Adipocyte (in vitro differentiated cells): Measurements from ENCODE around the gene PDE4B.
"Not testable (repeated sequence)": the region's sequence is repeated elsewhere in the genome, so short reads cannot be mapped to it uniquely, and the experiment has no call there.

Experiments used
- DNase-seq: peaks from one replicate; pipeline ENCODE4 v3.0.0-alpha.2; 2015; ENCODE audit warnings: low read depth
- H3K27me3 ChIP-seq: replicated peaks from 2 replicates; pipeline ENCODE4 v1.7.0; 2013; ENCODE audit warnings: mild to moderate bottlenecking, low read length, moderate library complexity; ENCODE audit not compliant: control insufficient read depth, insufficient read depth
- H3K36me3 ChIP-seq: 2 replicates; pipeline ENCODE4 v1.7.0; 2013; ENCODE audit warnings: low read length, mild to moderate bottlenecking, moderate library complexity; ENCODE audit not compliant: control insufficient read depth, insufficient read depth, severe bottlenecking
- H3K4me1 ChIP-seq: 2 replicates; pipeline ENCODE4 v1.7.0; 2013; ENCODE audit warnings: mild to moderate bottlenecking, low read length, moderate library complexity; ENCODE audit not compliant: control insufficient read depth, insufficient read depth
- H3K4me3 ChIP-seq: 2 replicates; pipeline ENCODE4 v1.7.0; 2013; ENCODE audit warnings: mild to moderate bottlenecking, low read length, moderate library complexity
- H3K9ac ChIP-seq: 2 replicates; pipeline ENCODE4 v1.7.0; 2013; ENCODE audit warnings: mild to moderate bottlenecking, low read length, moderate library complexity
- H3K9me3 ChIP-seq: 2 replicates; pipeline ENCODE4 v1.7.0; 2013; ENCODE audit warnings: mild to moderate bottlenecking, low read length, moderate library complexity; ENCODE audit not compliant: control insufficient read depth

PDE4B gene

GRCh38 chr1:66322462-66322861 is 529.8 kb downstream of the PDE4B start:
- not testable (repeated sequence) for H3K4me1 ChIP-seq, H3K9me3 ChIP-seq, DNase-seq, H3K36me3 ChIP-seq, H3K9ac ChIP-seq, H3K4me3 ChIP-seq, H3K27me3 ChIP-seq

- H3K4me3 ChIP-seq, result no peak overlapping the region
- H3K27me3 ChIP-seq, result no peaks in the 10 kb centered on the region
- H3K36me3 ChIP-seq, result no peaks in the 10 kb centered on the region
- DNase-seq, result peak; percentile 43
- H3K4me1 ChIP-seq, result peaks cover 3% of the 10 kb centered on the region
- no peaks in the 10 kb centered on the region for H3K9me3 ChIP-seq
- no peak overlapping the region for H3K9ac ChIP-seq
Measured at GRCh38 chr1:66323958-66324625, 531.4 kb downstream of the PDE4B start.

DNA sequence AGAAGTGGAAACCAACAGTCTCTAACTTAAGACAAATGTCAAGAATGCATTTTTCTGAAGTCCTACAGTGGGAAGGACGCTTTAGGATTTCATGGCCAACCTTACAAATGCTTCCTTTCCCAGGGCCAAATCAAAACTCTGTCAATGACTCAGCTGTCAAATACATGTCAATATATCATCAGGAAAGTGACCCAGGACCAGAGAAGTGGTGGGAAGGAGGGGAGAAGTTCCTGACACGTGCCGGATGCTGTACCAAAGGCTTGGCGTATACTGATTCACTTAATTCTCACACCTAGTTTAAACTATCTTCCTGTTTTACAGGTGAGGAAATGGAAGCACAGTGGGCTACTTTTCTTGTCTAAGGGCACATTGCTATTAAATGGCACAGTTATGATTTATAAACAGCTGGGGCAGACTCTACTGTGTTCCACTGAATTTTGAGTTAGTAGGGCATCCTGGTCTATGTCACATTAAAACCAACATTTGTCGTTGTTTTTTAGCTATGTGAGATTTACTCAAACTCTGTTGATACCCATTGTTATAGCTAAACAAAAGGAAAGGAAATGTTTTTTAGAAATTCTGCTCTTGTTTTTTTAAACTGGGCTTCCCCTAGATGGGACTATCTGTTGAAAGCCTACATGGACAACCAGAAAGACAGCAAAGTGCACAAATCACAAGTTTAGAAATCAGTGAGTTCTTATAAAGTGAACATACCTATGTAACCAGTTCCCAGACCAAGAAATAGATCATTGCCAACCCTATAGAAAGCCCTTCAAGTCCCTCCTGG is 533.1 kb downstream of the PDE4B start:
- Histone ChIP-seq H3K9me3 (no peaks in the 10 kb centered on the region), H3K9ac (no peak overlapping the region), H3K27me3 (no peaks in the 10 kb centered on the region), H3K4me3 (no peak overlapping the region), H3K36me3 (no peaks in the 10 kb centered on the region), H3K4me1 (peaks cover 3% of the 10 kb centered on the region)
- no peak for DNase-seq

GRCh38 chr1:66326867-66327266 is 534.2 kb downstream of the PDE4B start:
- H3K9ac ChIP-seq, result no peak overlapping the region

GRCh38 chr1:66327588-66327987 is 534.9 kb downstream of the PDE4B start:
- Histone ChIP-seq H3K27me3 (no peaks in the 10 kb centered on the region), H3K4me1 (peaks cover 13% of the 10 kb centered on the region), H3K4me3 (no peak overlapping the region), H3K9me3 (no peaks in the 10 kb centered on the region), H3K9ac (no peak overlapping the region), H3K36me3 (no peaks in the 10 kb centered on the region)
- DNase-seq, result no peak

More at GRCh38 chr1:66326867-66327266, 534.2 kb downstream of the PDE4B start:
- peak; percentile 10 for DNase-seq
- Histone ChIP-seq H3K27me3 (no peaks in the 10 kb centered on the region), H3K9me3 (no peaks in the 10 kb centered on the region), H3K36me3 (no peaks in the 10 kb centered on the region), H3K4me1 (peaks cover 8% of the 10 kb centered on the region), H3K4me3 (no peak overlapping the region)

GRCh38 chr1:66328896-66329295 is 536.2 kb downstream of the PDE4B start:
- Histone ChIP-seq H3K9ac (no peak overlapping the region), H3K4me1 (peaks cover 14% of the 10 kb centered on the region), H3K4me3 (no peak overlapping the region), H3K27me3 (no peaks in the 10 kb centered on the region), H3K36me3 (no peaks in the 10 kb centered on the region), H3K9me3 (no peaks in the 10 kb centered on the region)
- no peak for DNase-seq

GRCh38 chr1:66330722-66331141 is 538.0 kb downstream of the PDE4B start:
- Histone ChIP-seq H3K4me3 (no peak overlapping the region), H3K36me3 (no peaks in the 10 kb centered on the region), H3K9me3 (no peaks in the 10 kb centered on the region), H3K4me1 (peaks cover 12% of the 10 kb centered on the region), H3K27me3 (no peaks in the 10 kb centered on the region), H3K9ac (no peak overlapping the region)
- peak; percentile 16 for DNase-seq

GRCh38 chr1:66331658-66332547 is 539.2 kb downstream of the PDE4B start:
- peaks cover 12% of the 10 kb centered on the region for H3K4me1 ChIP-seq
- H3K9me3 ChIP-seq, result no peaks in the 10 kb centered on the region
- H3K36me3 ChIP-seq, result no peaks in the 10 kb centered on the region
- peak overlapping the region; percentile 80 for H3K4me3 ChIP-seq
- H3K27me3 ChIP-seq, result no peaks in the 10 kb centered on the region
- DNase-seq, result peak; percentile 76
- H3K9ac ChIP-seq, result peak overlapping the region; percentile 67

- H3K27me3 ChIP-seq, result no peaks in the 10 kb centered on the region
- H3K9me3 ChIP-seq, result no peaks in the 10 kb centered on the region
- H3K4me1 ChIP-seq, result peaks cover 12% of the 10 kb centered on the region
- H3K9ac ChIP-seq, result peak overlapping the region; percentile 67
- DNase-seq, result no peak
- H3K4me3 ChIP-seq, result peak overlapping the region; percentile 80
- no peaks in the 10 kb centered on the region for H3K36me3 ChIP-seq
Measured at GRCh38 chr1:66332548-66332901, 539.8 kb downstream of the PDE4B start.

- Histone ChIP-seq H3K36me3 (no peaks in the 10 kb centered on the region), H3K9ac (no peak overlapping the region), H3K27me3 (no peaks in the 10 kb centered on the region), H3K4me1 (peaks cover 12% of the 10 kb centered on the region), H3K9me3 (no peaks in the 10 kb centered on the region), H3K4me3 (no peak overlapping the region)
- peak; percentile 52 for DNase-seq
Measured at GRCh38 chr1:66333466-66334199, 540.9 kb downstream of the PDE4B start.
